CD14-positive monocyte (primary cell): ENCODE measurements around the gene PLXDC1. TPM values are rescaled to one million over a fixed set of nuclear protein-coding genes. Genes with fewer than 3 reads are reported as not detected.

Experiments
- DNase-seq, 3 donors: peaks; one replicate each; pipeline ENCODE4 v3.0.0-alpha.2; 2011 to 2022
- H2AFZ ChIP-seq: 2 replicates; pipeline ENCODE4 v1.6.0; 2012; ENCODE audit warnings: mild to moderate bottlenecking, low read depth, low read length, inconsistent platforms; ENCODE audit not compliant: insufficient read depth, poor library complexity, severe bottlenecking
- H3K27ac ChIP-seq, 2 donors: 1 replicate in 1 of 2; 2 replicates in 1 of 2; pipeline ENCODE4 v1.5.1; 2012 to 2013; ENCODE audit warnings: low read length in 2 of 2, control low read depth in 1 of 2, inconsistent platforms in 1 of 2, low read depth in 1 of 2, mild to moderate bottlenecking in 1 of 2
- H3K27me3 ChIP-seq, 2 donors: one replicate each; pipeline versions ENCODE4 v1.6.0 to v1.6.1; 2011 to 2013; ENCODE audit warnings: low read length in 2 of 2; ENCODE audit not compliant: control insufficient read depth in 2 of 2, insufficient read depth in 2 of 2
- H3K36me3 ChIP-seq, 2 donors: replicated peaks in 1 of 2; 1 replicate in 1 of 2; 2 replicates in 1 of 2; pipeline versions ENCODE4 v1.5.1 to v1.6.1; 2012 to 2013; ENCODE audit warnings: low read length in 2 of 2, control low read depth in 1 of 2, inconsistent platforms in 1 of 2, mild to moderate bottlenecking in 1 of 2; ENCODE audit not compliant: insufficient read depth in 2 of 2, control insufficient read depth in 1 of 2
- H3K4me1 ChIP-seq, 2 donors: 1 replicate in 1 of 2; 2 replicates in 1 of 2; pipeline versions ENCODE4 v1.5.1 to v1.6.1; 2012 to 2013; ENCODE audit warnings: low read length in 2 of 2, control low read depth in 1 of 2, inconsistent platforms in 1 of 2, mild to moderate bottlenecking in 1 of 2, moderate library complexity in 1 of 2; ENCODE audit not compliant: insufficient read depth in 2 of 2, control insufficient read depth in 1 of 2
- H3K4me2 ChIP-seq: replicated peaks from 2 replicates; pipeline ENCODE3; 2012; ENCODE audit warnings: low read length, moderate library complexity, mild to moderate bottlenecking; ENCODE audit not compliant: poor library complexity, severe bottlenecking; ENCODE audit errors: extremely low read depth
- H3K4me3 ChIP-seq, 3 experiments: fragments of 200-600 bp in 1 of 3; sonication (generic) in 1 of 3; replicated peaks in 1 of 3; 1 replicate in 2 of 3; 2 replicates in 1 of 3; pipeline ENCODE4 v1.5.1; 2011 to 2013; ENCODE audit warnings: low read length in 3 of 3, mild to moderate bottlenecking in 3 of 3, control low read depth in 2 of 3, low read depth in 2 of 3, inconsistent platforms in 1 of 3, moderate library complexity in 1 of 3
- H3K79me2 ChIP-seq: 2 replicates; pipeline ENCODE4 v1.6.0; 2012; ENCODE audit warnings: mild to moderate bottlenecking, control low read depth, inconsistent platforms, low read length, moderate library complexity; ENCODE audit not compliant: insufficient read depth
- H3K9ac ChIP-seq: 2 replicates; pipeline ENCODE4 v1.6.0; 2017; ENCODE audit warnings: low read length, mild to moderate bottlenecking; ENCODE audit not compliant: insufficient read depth, poor library complexity, severe bottlenecking
- H3K9me3 ChIP-seq, 2 donors: replicated peaks in 1 of 2; 1 replicate in 1 of 2; 2 replicates in 1 of 2; pipeline versions ENCODE4 v1.5.1 to v1.6.1; 2012 to 2013; ENCODE audit warnings: low read length in 2 of 2, control low read depth in 1 of 2; ENCODE audit not compliant: control insufficient read depth in 1 of 2, insufficient read depth in 1 of 2
- H4K20me1 ChIP-seq: 2 replicates; pipeline ENCODE4 v1.6.0; 2012; ENCODE audit warnings: mild to moderate bottlenecking, low read length, control low read depth, moderate library complexity; ENCODE audit not compliant: insufficient read depth
- H3K27ac Mint-ChIP-seq, 7 donors: one replicate each; pipeline ENCODE4 v1.8.0; 2020; ENCODE audit warnings: mild to moderate bottlenecking in 7 of 7, mixed read lengths in 7 of 7, moderate library complexity in 6 of 7, inconsistent platforms in 2 of 7
- H3K27me3 Mint-ChIP-seq, 3 donors: one replicate each; pipeline ENCODE4 v1.8.0; 2021 to 2022; ENCODE audit warnings: low read depth in 3 of 3, mild to moderate bottlenecking in 3 of 3, mixed read lengths in 3 of 3, moderate library complexity in 3 of 3, inconsistent platforms in 1 of 3
- H3K36me3 Mint-ChIP-seq, 2 donors: one replicate each; pipeline ENCODE4 v1.8.0; 2020; ENCODE audit warnings: mixed read lengths in 2 of 2, inconsistent platforms in 1 of 2, mild to moderate bottlenecking in 1 of 2
- H3K4me1 Mint-ChIP-seq: one replicate; pipeline ENCODE4 v1.8.0; 2020; ENCODE audit warnings: mild to moderate bottlenecking, mixed read lengths
- H3K4me3 Mint-ChIP-seq, 2 donors: one replicate each; pipeline ENCODE4 v1.8.0; 2020; ENCODE audit warnings: mild to moderate bottlenecking in 2 of 2, mixed read lengths in 2 of 2, moderate library complexity in 1 of 2
- H3K9me3 Mint-ChIP-seq, 7 donors: one replicate each; pipeline ENCODE4 v1.8.0; 2020 to 2022; ENCODE audit warnings: mixed read lengths in 7 of 7, mild to moderate bottlenecking in 6 of 7, moderate library complexity in 6 of 7, inconsistent platforms in 2 of 7
- WGBS: methylation state at CpG from one replicate; pipeline ENCODE4 v1.1.5; 2013; ENCODE audit warnings: missing lambda C conversion rate; ENCODE audit not compliant: insufficient coverage; 5-methylcytosine and 5-hydroxymethylcytosine counted together
- intact Hi-C, 2 donors: fragments of 100-400 bp; cut with micrococcal nuclease; formaldehyde crosslinking; loops; one replicate each; pipeline versions ENCODE4 v1.15.0 to v1.15.1; 2023
- polyA minus RNA-seq: library from RNA; depleted of rRNA, polyadenylated mRNA; stranded (reverse); fragments of >200 nt; gene quantifications from 2 replicates; pipeline ENCODE4 v1.2.3, GENCODE V29; 2012
- polyA plus RNA-seq, 3 donors: library from polyadenylated mRNA; depleted of rRNA in 1 of 3; unstranded in 2 of 3; stranded (reverse) in 1 of 3; fragments of 300-500 nt in 2 of 3; fragments of >200 nt in 1 of 3; fragmentation: Illumina TruSeq in 2 of 3; gene quantifications; 1 replicate in 2 of 3; 2 replicates in 1 of 3; pipeline ENCODE4 v1.2.3, GENCODE V29; 2012 to 2021
- total RNA-seq, 12 experiments: library from RNA in 1 of 12; stranded (reverse) in 1 of 12; fragments of 120-200 nt in 1 of 12; gene quantifications; one replicate each; pipeline ENCODE4 v1.2.4 and lab custom pipeline; 2013 to 2026; ENCODE audit warnings: mixed read lengths in 6 of 12, inconsistent platforms in 1 of 12
- TF ChIP-seq, protein P1 (sequence below): fragments of 200-600 bp; IDR thresholded peaks from one replicate; pipeline ENCODE4 v1.8.0; 2022; ENCODE audit warnings: antibody characterized with exemption, mild to moderate bottlenecking

Gene PLXDC1
- 0.17 TPM for total RNA-seq (2013)
- polyA plus RNA-seq (under 1 TPM in 1 of 3 donors, not detected in 2; 0.21 TPM), polyA minus RNA-seq (0.28 TPM in 1 of 2 replicates, not detected in the other), total RNA-seq (lab: John Stamatoyannopoulos, UW) (0.08 to 2.7 (median 0.25) reads per million in 11 experiments)

DNA sequence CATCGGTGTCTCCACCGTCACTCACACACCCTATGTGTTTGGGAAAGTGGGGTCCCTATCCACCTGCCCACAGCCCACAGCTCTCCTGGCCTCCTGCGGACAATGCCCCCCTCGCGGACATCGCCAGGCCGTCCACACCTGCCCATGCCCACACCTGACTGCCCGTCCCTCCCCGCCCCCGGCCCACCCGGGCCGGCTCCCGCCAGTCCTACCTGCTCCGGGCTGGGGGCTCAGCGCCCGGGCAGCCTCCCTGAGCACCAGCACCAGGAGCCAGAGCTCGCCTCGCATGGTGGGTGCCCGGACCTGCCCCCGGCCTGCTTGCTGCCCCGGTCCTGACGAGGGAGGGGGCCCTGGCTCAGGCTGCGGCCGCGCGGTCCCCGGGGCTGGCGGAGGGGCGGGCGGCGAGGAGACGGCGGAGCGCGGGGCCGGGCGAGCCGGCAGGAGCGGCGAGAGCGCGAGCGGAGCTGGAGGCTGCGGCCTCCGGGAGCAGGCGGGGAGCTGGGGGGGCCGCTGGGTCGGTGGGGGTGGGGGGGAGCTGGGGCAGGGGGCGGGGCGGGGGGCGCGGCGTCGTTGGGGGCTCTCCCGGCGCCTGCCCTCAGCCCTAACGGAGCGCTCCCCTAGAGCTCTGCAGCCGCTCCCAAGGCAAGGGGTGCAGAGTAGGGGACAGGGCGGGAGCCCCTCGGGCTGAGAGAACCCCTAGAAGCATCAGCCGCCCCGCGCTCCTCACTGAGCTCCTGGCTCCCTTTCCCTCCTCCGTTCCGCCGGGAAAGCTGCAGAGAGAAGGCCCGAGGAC lies at the start of gene PLXDC1:
TSS of gene PLXDC1 (minus strand) at position 488 of the 793 bp plus-strand sequence. CDS start at position 288, 200 bp downstream.
- H3K27me3 Mint-ChIP-seq = peaks cover 45 to 53% (median 52%) of the 10 kb centered on the region in 3 donors
- peak within 1 kb of the TSS; percentile 85 for H3K4me2 ChIP-seq
- TF ChIP-seq, protein P1, sequence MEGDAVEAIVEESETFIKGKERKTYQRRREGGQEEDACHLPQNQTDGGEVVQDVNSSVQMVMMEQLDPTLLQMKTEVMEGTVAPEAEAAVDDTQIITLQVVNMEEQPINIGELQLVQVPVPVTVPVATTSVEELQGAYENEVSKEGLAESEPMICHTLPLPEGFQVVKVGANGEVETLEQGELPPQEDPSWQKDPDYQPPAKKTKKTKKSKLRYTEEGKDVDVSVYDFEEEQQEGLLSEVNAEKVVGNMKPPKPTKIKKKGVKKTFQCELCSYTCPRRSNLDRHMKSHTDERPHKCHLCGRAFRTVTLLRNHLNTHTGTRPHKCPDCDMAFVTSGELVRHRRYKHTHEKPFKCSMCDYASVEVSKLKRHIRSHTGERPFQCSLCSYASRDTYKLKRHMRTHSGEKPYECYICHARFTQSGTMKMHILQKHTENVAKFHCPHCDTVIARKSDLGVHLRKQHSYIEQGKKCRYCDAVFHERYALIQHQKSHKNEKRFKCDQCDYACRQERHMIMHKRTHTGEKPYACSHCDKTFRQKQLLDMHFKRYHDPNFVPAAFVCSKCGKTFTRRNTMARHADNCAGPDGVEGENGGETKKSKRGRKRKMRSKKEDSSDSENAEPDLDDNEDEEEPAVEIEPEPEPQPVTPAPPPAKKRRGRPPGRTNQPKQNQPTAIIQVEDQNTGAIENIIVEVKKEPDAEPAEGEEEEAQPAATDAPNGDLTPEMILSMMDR = no peak
- intact Hi-C loops = loop anchor here (5.0 to 10.0 kb wide), 3 partner anchors 169 to 277 kb away; partner anchors contain the start of genes FBXO47 (in 1 of the 2) and LASP1 (in 1 of the 2)
- H3K4me3 ChIP-seq = peak within 1 kb of the TSS in 1 of 3 experiments; percentile 100
- peaks cover 23 to 37% of the 10 kb centered on the region in 2 donors for H3K27me3 ChIP-seq
- no peaks in the 10 kb centered on the region for H3K36me3 ChIP-seq
- no peak within 1 kb of the TSS for H3K27ac ChIP-seq
- DNase-seq = no peak
- H3K4me1 ChIP-seq = peaks cover 32 to 44% of the 10 kb centered on the region in 2 donors
- H3K9me3 ChIP-seq = peaks cover 0 to 7% of the 10 kb centered on the region in 2 donors
- no peak within 1 kb of the TSS for H3K9ac ChIP-seq
- H4K20me1 ChIP-seq = no peaks in the 10 kb centered on the region
- no peaks in the 10 kb centered on the region for H3K79me2 ChIP-seq
- under 1% methylated on average over 38 of the region's 68 CpGs for WGBS
- peaks cover 0 to 17% (median 9%) of the 10 kb centered on the region in 7 donors for H3K9me3 Mint-ChIP-seq
- H2AFZ ChIP-seq = no peak within 1 kb of the TSS
- H3K4me1 Mint-ChIP-seq = peaks cover 38% of the 10 kb centered on the region
- peaks cover 3 to 8% of the 10 kb centered on the region in 2 donors for H3K36me3 Mint-ChIP-seq
- peak within 1 kb of the TSS; percentile 99 to 100 for H3K4me3 Mint-ChIP-seq
- peak within 1 kb of the TSS in 1 of 7 donors; percentile 45 for H3K27ac Mint-ChIP-seq

DNA sequence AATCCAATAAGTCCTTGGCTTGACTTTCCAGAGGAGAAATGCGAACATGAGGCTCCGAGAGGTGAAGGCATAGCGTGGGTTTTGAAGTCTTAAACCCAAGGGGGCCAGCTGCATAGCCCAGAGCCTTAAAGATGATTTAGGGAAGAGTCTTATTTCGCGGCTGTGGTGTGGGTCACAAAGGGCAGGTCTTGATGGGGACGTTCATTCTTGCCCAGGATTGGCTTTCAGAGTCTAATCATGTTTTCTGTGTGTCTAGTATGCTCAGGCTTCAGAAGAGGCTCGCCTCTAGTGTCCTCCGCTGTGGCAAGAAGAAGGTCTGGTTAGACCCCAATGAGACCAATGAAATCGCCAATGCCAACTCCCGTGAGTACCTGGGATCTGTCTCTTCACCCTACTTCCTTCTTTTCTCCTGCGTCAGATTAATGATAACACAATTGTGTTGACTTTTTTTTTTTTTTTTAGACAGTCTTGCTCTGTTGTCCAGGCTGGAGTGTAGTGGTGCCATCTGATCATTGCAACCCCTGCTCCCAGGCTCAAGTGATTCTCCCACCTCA lies 49.6 kb upstream of the PLXDC1 start:
- H3K9me3 ChIP-seq = no peaks in the 10 kb centered on the region
- WGBS = 40% methylated on average over 6 of the region's 11 CpGs
- H2AFZ ChIP-seq = peak overlapping the region; percentile 73
- H3K27ac ChIP-seq = peak overlapping the region; percentile 82 to 100
- H3K4me3 ChIP-seq = peak overlapping the region; percentile 61 to 91 (median 90)
- Mint-ChIP-seq H3K36me3 (peaks cover 40 to 43% of the 10 kb centered on the region in 2 donors), H3K27me3 (peaks cover 0 to 2% (median 0%) of the 10 kb centered on the region in 3 donors), H3K9me3 (no peaks in the 10 kb centered on the region), H3K4me3 (peak overlapping the region; percentile 97 to 99), H3K27ac (peak overlapping the region; percentile 97 to 100 (median 99)), H3K4me1 (peaks cover 40% of the 10 kb centered on the region)
- peaks cover 40% of the 10 kb centered on the region for H4K20me1 ChIP-seq
- H3K9ac ChIP-seq = peak overlapping the region; percentile 89
- H3K36me3 ChIP-seq = peaks cover 39 to 41% of the 10 kb centered on the region in 2 donors
- intact Hi-C loops = no loop called here
- H3K79me2 ChIP-seq = peaks cover 28% of the 10 kb centered on the region
- H3K27me3 ChIP-seq = no peaks in the 10 kb centered on the region
- no peak for DNase-seq
- peaks cover 47 to 57% of the 10 kb centered on the region in 2 donors for H3K4me1 ChIP-seq
- H3K4me2 ChIP-seq = peak overlapping the region; percentile 92
- TF ChIP-seq, protein P1 = no peak
